ENCODE measurements around the gene NGEF.

NGEF gene

GRCh38 chr2:232982926-232983668, 30.0 kb downstream of the NGEF start:
- Histone ChIP-seq H3K36me3 (ENCODE audit: insufficient read depth, low read length) (no peaks in the 10 kb centered on the region), H3K9me3 (ENCODE audit: control insufficient read depth, insufficient read depth, low read length) (peaks cover 6% of the 10 kb centered on the region), H3K9ac (ENCODE audit: low read depth, low read length) (no peak overlapping the region), H3K4me1 (ENCODE audit: insufficient read depth, low read length) (peaks cover 13% of the 10 kb centered on the region; the same call in 1 of the 2 replicates)

GRCh38 chr2:232981767-232982360, 31.2 kb downstream of the NGEF start:
- Histone ChIP-seq H3K36me3 (ENCODE audit: insufficient read depth, low read length) (no peaks in the 10 kb centered on the region), H3K9me3 (ENCODE audit: control insufficient read depth, insufficient read depth, low read length) (peaks cover 6% of the 10 kb centered on the region), H3K4me1 (ENCODE audit: insufficient read depth, low read length) (peaks cover 6% of the 10 kb centered on the region; the same call in 1 of the 2 replicates), H3K9ac (ENCODE audit: low read depth, low read length) (no peak overlapping the region)

- Histone ChIP-seq H3K4me1 (ENCODE audit: insufficient read depth, low read length) (peaks cover 6% of the 10 kb centered on the region; the same call in 1 of the 2 replicates), H3K36me3 (ENCODE audit: insufficient read depth, low read length) (no peaks in the 10 kb centered on the region), H3K9me3 (ENCODE audit: control insufficient read depth, insufficient read depth, low read length) (peaks cover 4% of the 10 kb centered on the region), H3K9ac (ENCODE audit: low read depth, low read length) (no peak overlapping the region)
These were observed 31.7 kb downstream of the NGEF start for GRCh38 chr2:232981356-232981755.

- Histone ChIP-seq H3K36me3 (ENCODE audit: insufficient read depth, low read length) (no peaks in the 10 kb centered on the region), H3K9ac (ENCODE audit: low read depth, low read length) (no peak overlapping the region), H3K9me3 (ENCODE audit: control insufficient read depth, insufficient read depth, low read length) (no peaks in the 10 kb centered on the region), H3K4me1 (ENCODE audit: insufficient read depth, low read length) (peaks cover 6% of the 10 kb centered on the region; the same call in 1 of the 2 replicates)
These were observed 32.4 kb downstream of the NGEF start for GRCh38 chr2:232980683-232981082.

GRCh38 chr2:232979871-232980461, 33.1 kb downstream of the NGEF start:
- Histone ChIP-seq H3K9ac (ENCODE audit: low read depth, low read length) (no peak overlapping the region), H3K36me3 (ENCODE audit: insufficient read depth, low read length) (no peaks in the 10 kb centered on the region), H3K4me1 (ENCODE audit: insufficient read depth, low read length) (peaks cover 6% of the 10 kb centered on the region; the same call in 1 of the 2 replicates), H3K9me3 (ENCODE audit: control insufficient read depth, insufficient read depth, low read length) (no peaks in the 10 kb centered on the region)

GRCh38 chr2:232977438-232977971, 35.6 kb downstream of the NGEF start:
- H3K36me3 ChIP-seq (ENCODE audit: insufficient read depth, low read length) = no peaks in the 10 kb centered on the region
- H3K4me1 ChIP-seq (ENCODE audit: insufficient read depth, low read length) = peaks cover 5% of the 10 kb centered on the region; the same call in 1 of the 2 replicates
- H3K9me3 ChIP-seq (ENCODE audit: control insufficient read depth, insufficient read depth, low read length) = no peaks in the 10 kb centered on the region
- H3K9ac ChIP-seq (ENCODE audit: low read depth, low read length) = no peak overlapping the region

GRCh38 chr2:232976666-232977437, 36.2 kb downstream of the NGEF start:
- no peaks in the 10 kb centered on the region; the same call in 1 of the 2 replicates for H3K9me3 ChIP-seq (ENCODE audit: control insufficient read depth, insufficient read depth, low read length)

GRCh38 chr2:232976176-232976575, 36.9 kb downstream of the NGEF start:
- Histone ChIP-seq H3K9ac (ENCODE audit: low read depth, low read length) (no peak overlapping the region), H3K36me3 (ENCODE audit: insufficient read depth, low read length) (no peaks in the 10 kb centered on the region), H3K9me3 (ENCODE audit: control insufficient read depth, insufficient read depth, low read length) (no peaks in the 10 kb centered on the region; the same call in 1 of the 2 replicates), H3K4me1 (ENCODE audit: insufficient read depth, low read length) (peaks cover 5% of the 10 kb centered on the region; the same call in 1 of the 2 replicates)

More at GRCh38 chr2:232976666-232977437, 36.2 kb downstream of the NGEF start:
- Histone ChIP-seq H3K4me1 (ENCODE audit: insufficient read depth, low read length) (peaks cover 5% of the 10 kb centered on the region; the same call in 1 of the 2 replicates), H3K9ac (ENCODE audit: low read depth, low read length) (no peak overlapping the region), H3K36me3 (ENCODE audit: insufficient read depth, low read length) (no peaks in the 10 kb centered on the region)

- no peak overlapping the region for H3K9ac ChIP-seq (ENCODE audit: low read depth, low read length)
- H3K9me3 ChIP-seq (ENCODE audit: control insufficient read depth, insufficient read depth, low read length) = no peaks in the 10 kb centered on the region; the same call in 1 of the 2 replicates
- H3K4me1 ChIP-seq (ENCODE audit: insufficient read depth, low read length) = 0 out of 2 replicates have a peak, but pooled peaks cover 5% of the 10 kb centered on the region
- H3K36me3 ChIP-seq (ENCODE audit: insufficient read depth, low read length) = no peaks in the 10 kb centered on the region
These were observed 38.7 kb downstream of the NGEF start for GRCh38 chr2:232974396-232974795.

GRCh38 chr2:232973796-232974195, 39.3 kb downstream of the NGEF start:
- Histone ChIP-seq H3K4me1 (ENCODE audit: insufficient read depth, low read length) (0 out of 2 replicates have a peak, but pooled peaks cover 5% of the 10 kb centered on the region), H3K9ac (ENCODE audit: low read depth, low read length) (no peak overlapping the region), H3K36me3 (ENCODE audit: insufficient read depth, low read length) (no peaks in the 10 kb centered on the region), H3K9me3 (ENCODE audit: control insufficient read depth, insufficient read depth, low read length) (no peaks in the 10 kb centered on the region; the same call in 1 of the 2 replicates)

GRCh38 chr2:232973011-232973735, 39.9 kb downstream of the NGEF start:
- H3K9ac ChIP-seq (ENCODE audit: low read depth, low read length) = no peak overlapping the region
- H3K36me3 ChIP-seq (ENCODE audit: insufficient read depth, low read length) = no peaks in the 10 kb centered on the region
- no peaks in the 10 kb centered on the region; the same call in 1 of the 2 replicates for H3K9me3 ChIP-seq (ENCODE audit: control insufficient read depth, insufficient read depth, low read length)
- 0 out of 2 replicates have a peak, but pooled peaks cover 5% of the 10 kb centered on the region for H3K4me1 ChIP-seq (ENCODE audit: insufficient read depth, low read length)

GRCh38 chr2:232971744-232972143, 41.3 kb downstream of the NGEF start:
- H3K4me1 ChIP-seq (ENCODE audit: insufficient read depth, low read length) = 0 out of 2 replicates have a peak, but pooled peaks cover 5% of the 10 kb centered on the region
- H3K9ac ChIP-seq (ENCODE audit: low read depth, low read length) = no peak overlapping the region
- H3K36me3 ChIP-seq (ENCODE audit: insufficient read depth, low read length) = no peaks in the 10 kb centered on the region
- no peaks in the 10 kb centered on the region; the same call in 1 of the 2 replicates for H3K9me3 ChIP-seq (ENCODE audit: control insufficient read depth, insufficient read depth, low read length)

- H3K36me3 ChIP-seq (ENCODE audit: insufficient read depth, low read length) = no peaks in the 10 kb centered on the region
- H3K4me1 ChIP-seq (ENCODE audit: insufficient read depth, low read length) = 0 out of 2 replicates have a peak, but pooled peaks cover 9% of the 10 kb centered on the region
- no peak overlapping the region for H3K9ac ChIP-seq (ENCODE audit: low read depth, low read length)
- no peaks in the 10 kb centered on the region; the same call in 1 of the 2 replicates for H3K9me3 ChIP-seq (ENCODE audit: control insufficient read depth, insufficient read depth, low read length)
These were observed 43.0 kb downstream of the NGEF start for GRCh38 chr2:232970051-232970450.
